Stimulated activated CD4-positive, alpha-beta T cell treated with anti-CD3 and anti-CD28 coated beads, Interleukin-1b, Interleukin-23, amount 100 ng/mL, for 1 hour (primary cell): ENCODE results near the gene SLC2A6.

Experiments
- DNase-seq, 2 donors: peaks; one replicate each; pipeline ENCODE4 v3.0.0-alpha.2; 2020; ENCODE audit warnings: low read depth in 2 of 2

The SLC2A6 gene

DNA sequence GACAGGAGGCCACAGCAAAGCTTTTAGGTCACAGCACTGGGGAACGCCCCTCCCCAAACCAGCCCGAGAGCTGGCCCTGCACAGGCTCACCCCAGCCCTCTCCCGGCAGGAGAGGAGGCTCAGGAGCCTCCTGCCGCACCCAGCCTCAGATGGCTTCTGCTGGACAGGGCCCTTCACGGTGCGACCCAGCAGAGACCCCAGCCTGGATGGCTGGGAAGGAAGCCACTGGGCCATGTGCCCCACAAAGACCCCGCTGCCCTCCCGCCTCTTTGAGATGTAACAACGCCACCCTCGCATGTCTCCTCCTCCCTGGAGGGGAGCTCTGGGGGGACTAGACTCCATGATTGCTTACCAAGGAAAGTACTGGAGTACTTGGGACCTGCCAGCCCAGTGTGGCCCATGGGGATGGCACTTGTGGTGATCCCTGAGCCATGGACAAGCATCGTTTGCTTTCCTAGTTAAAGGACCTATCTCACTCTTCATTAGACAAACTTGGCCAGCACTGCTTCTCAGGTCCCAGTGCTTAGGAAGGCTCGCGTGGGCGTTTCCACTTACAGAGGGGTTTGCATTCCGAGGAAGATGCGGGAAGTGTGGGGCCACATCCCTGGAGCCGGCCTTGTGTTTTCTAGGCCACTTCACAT, 36.8 kb upstream of the SLC2A6 start:
- no peak for DNase-seq

DNA sequence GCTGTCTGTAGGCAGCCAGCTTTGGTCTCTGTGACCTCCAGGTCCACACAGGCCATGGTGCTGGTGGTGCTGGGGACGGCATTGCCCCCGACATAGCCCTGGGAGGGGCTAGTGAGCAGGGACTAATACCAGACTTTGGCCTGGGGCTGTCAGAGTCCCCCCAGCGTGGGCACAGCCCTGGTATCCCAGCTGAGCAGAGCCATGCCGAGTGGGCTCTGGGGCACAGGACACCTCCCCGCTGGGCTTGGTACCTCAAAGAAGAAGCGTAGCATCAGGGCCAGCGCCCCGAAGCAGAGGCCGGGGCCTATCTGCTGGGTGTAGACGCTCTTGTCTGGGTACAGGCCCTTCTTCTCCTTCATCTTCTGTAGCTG, 36.3 kb upstream of the SLC2A6 start:
- DNase-seq, result no peak

DNA sequence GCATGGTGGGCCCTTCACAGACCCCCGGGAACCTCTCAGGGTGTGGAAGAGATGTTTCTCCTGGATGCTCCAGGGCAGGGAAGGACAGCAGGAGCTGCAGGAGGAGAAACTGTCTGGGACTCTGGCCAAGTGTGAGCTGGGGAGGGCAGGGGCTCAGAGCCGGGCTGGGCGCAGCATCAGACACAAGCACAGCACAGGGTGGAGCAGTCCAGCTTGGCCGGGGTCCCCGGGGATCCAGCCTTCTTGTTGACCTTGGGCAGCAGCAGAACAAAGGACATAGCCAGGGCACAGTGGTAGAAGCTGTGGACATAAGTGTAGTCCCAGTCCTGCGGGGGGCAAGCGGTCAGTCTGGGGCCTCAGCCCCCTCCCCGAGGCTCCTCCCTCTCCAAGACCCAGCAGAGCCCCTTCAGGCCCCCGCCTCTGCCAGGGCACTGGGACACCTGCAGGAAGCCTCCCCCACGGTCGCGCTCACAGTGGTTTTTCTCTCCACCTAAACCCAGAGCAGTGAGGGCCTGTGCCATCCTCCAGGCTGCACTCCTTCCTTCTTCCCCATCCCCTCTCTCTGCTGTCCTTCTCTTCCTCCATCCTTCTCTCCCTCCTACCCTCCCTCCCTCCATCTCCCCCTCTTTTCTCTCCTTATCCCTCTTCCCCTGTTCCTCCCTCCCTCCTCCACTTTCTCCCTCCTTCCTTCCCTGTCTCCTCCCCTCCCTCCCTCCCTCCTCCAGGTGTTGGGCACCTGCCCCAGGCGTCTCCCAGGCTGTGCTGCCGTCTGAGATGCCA, 35.8 kb upstream of the SLC2A6 start:
- no peak for DNase-seq

DNA sequence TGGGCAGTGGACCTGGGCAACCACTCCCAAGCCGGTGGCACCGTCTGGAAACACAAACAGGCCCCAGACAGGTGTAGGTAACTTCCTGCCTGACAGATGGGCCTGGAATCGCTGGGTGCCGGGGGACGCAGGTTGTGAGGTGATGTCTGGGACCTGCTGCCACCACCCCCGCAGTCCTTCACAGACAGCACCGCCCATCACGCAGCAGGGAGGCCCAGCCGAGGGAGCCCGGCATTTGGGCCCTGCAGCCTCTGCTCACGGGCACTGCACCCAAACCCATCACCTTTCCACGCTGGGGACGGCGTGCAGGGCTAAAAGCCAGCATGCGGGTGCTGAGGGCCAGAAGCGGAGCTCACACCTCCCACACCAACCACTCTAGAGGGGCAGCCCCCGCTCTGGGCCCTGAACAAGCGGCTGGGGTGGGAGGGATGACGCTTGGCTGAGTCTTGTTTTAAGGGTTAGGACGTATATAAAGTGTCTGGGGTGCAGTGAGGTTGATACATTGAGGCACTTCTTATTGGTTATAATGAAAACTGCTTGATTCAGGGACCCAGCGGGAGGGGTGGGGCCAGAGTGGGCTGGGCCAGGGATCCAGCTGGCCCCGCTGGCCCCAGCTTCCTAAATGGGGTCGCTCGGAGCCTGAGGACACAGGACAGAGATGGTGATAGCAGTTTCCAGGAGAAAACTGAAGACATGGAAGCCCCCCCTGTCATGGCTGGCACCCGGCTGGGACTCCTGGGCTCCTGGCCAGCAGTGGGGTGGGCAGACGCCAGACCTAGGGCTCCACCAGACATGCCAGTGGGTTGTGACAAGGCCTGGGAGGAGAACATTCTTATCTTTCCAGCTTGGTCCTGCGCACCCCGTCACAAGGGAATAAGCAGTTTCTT, 34.6 kb upstream of the SLC2A6 start:
- DNase-seq, result no peak

DNA sequence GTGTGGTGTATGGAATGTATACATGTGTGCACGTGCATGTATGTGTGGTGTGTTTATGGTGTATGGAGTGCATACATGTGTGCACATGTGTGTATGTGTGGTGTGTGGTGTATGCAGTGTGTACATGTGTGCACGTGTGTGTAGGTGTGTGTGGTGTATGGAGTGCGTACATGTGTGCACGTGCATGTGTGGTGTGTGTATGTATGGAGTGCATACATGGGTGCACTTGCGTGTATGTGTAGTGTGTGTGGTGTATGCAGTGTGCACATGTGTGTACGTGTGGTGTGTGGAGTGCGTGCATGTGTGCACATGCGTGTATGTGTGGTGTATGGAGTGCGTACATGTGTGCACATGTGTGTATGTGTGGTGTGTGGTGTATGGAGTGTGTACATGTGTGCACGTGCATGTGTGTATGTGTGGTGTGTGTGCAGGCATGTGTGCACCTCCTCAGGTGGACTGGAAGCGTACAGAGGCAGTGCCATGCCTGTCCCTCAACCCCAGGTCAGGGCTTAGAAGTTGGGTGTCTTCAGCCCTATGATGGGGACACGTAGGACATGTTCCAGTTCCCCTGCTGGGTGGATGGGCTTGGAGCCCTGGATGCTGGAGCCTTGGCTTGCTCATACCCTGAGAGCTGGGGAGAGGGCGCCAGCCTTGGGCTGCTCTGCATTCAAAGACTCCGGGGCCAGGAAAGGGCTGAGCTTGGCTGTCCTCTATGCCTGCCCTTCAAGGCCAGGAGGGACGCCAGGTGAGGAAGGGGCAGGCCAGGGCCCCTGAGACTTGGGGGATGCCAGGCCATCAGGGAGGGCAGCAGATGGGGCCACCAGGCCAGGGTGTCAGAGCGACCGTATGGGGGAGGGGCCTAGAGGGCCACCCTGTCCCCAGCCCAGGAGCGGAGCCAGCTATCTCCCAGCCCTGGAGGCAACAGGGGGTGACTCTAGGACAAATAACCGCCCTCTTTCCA, 33.6 kb upstream of the SLC2A6 start:
- no peak for DNase-seq

DNA sequence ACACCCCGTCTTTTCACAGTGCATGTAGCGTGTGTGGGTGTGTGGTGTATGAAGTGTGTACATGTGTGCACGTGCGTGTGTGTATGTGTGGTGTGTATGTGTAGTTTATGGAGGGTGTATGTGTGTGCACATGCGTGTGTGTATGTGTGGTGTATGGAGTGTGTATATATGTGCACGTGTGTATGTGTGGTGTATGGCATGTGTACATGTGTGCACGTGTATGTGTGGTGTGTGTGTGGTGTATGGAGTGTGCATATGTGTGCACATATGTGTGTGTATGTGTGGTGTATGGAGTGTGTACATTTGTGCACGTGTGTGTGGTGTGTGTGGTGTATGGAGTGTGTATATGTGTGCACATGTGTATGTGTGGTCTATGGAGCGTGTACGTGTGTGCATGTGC, 32.7 kb upstream of the SLC2A6 start:
- no peak for DNase-seq

DNA sequence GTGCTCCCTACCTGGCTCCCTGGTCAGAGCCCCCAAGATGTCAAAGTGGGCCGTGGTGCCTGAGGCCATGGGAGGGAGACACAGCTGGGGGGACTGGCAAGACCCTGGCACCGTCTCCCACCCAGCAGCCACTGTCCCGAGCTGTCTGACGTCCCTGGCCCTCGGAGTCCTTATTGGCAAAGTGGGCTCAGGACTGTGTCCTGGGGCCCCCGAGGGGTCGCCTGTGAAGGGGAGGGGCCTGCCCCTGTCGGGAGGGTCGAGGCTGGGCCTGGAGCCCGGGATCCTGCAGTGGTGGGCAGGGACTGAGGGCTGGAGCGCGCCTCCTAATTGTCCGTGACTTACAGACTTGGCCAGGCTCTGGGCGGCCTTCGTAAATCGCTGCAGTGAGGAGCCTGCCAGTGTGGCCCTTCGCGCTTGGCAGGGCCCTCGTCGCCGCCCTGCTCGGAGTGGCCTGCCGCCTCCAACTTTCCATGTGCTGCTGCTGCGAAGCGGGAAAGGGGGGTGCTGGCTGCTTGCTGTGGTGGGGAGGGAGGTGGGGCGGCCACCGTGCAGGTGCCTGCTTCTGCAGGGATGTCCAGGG, 32.1 kb upstream of the SLC2A6 start:
- no peak for DNase-seq

DNA sequence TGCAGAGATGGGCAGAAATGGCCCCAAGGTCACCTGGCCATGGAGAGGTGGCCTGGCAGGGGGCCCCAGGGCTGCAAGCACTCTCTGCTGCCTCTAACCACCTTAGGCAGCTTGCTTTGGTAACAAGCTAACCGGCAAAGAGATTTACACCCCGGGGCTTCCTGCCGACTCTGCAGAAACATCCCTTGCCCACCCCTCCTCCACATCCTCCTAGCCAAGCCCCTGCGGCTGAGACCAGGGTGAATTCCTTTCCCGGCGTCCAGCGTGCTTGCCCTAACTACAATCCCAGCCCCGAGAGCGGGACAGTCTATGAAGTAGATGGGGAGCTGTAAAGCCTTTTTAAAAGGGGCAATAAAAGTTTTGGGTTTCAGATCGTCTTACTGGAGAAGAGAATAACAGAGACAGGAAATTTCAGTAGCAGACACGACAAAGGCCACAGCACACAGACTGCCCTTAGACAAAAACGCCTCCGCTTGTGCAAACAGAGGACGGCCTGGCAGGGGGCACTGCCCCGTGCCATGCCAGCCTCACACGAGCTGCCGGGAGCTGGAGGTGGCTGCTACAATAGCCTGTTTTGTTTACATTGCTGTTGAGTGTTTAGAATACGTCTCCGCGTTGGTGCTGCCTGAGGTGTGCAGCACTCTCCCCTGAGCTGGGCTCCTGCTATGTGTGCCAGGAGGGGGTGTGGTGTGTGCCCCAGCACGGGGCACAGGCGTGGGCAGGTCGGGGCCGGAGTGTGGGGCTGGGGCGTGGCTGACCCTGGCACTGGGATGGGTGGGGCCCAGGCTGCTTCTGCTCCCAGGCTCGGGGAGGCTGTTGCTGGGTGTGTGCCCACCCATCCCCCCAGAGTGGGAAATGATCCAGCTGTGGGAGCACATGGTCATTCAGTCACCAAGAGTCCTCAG, 30.5 kb upstream of the SLC2A6 start:
- DNase-seq, result no peak

DNA sequence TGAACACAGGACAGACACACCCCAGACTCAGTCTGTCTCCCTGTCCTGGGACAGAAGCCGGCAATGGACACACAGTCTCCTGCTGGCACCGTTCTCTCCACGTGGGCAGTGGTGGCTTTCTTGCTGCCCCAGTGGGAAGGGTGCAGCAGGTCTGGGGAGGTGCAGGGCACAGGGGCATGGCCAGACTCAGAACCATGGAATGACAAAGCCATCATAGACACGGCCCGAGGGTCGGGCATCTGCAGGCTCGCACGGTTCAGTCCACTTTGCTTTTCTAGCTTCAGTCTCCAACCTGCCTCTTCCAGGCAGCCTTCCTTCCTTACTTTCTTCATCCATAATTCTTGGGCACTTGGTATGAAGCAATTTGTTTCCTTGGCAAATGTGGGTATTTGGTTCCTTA, 29.1 kb upstream of the SLC2A6 start:
- DNase-seq, result no peak

DNA sequence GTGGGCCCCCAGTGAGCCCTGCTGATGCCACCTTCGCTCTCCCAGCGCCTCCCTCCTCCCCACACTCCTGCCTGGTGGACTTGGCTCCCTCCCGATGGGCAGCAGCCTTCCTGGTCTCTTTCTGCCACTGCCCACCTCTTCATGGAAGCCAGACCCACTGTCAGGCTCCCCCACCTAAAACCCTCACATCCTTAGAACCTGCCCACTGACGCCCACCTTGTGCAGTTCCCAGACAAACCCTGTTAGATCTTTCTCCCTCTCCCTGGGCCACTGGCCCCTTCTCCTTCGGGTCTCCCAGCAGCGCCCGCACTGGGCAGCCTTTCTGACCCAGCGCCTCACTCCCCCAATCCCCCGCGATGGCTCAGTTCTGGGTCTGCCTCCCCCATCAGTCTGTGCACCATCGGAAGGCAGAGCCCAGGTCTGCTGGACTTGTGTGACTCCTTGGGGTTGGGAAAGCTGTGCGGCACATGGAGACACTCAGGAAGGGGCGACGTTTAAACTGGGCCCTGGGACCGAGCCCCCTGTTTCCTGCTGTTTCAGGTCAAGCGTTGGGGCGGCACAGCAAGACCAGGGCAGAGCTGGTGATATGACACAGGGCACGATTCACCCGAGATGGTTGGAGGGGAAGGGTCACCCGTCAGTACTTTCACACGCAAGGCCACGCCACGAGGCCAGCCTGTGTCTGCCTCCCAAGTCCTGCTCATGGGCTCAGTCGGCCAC, 28.5 kb upstream of the SLC2A6 start:
- DNase-seq, result no peak

DNA sequence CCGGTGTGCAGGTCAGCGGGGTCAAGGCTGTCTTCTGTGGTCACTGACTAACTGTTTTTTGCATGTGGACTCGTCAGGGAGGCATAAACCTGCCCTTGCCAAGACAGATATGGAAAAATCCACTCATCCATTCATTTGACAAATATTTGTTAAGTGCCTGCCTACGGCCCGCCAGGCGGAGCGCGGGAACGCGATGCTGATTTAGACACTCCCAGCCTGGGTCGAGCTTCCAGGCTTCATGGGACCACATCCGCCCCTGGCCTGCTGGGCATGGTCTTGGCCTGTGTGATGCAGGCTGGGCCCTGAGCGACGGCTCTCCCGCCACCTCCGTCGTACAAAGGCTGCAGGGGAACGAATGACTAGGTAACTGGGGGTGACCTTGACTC, 27.7 kb upstream of the SLC2A6 start:
- DNase-seq, result no peak

DNA sequence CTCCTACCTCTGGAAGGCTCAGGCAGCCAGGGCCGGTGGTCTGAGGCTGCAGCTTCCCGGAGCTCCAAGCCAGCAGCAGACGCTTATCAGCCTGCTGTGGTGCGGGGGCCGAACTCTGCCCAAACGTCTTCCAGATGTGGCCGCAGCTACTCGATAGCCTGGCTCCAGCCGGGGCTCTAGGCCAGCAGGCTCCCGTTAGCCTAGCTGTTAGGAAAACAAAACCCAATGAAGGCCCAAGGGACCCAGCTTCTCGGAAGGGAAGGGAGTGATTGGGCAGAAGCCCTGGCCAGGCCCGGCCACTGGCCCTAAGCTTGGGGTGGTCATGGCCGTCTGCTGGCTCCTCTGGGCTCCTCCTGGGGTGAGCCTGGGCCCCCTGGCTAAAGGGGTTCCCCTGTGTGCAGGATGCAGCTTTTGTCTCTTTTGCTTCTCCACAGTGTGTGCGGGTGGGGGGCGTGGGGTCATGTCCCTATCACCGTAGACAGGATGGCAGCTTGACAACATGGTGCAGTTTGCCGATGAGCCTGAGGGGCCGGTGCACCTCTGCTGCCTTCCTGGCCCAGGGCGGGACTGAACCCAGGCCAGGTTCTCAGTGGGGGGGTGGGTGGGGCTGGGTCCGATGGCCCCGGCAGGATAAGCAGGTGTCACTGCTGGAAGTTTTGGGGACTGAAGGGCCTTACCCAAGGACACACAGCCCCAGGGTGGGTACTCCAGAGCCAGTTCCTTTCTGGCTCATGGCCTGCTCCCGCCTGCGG, 27.2 kb upstream of the SLC2A6 start:
- no peak for DNase-seq

DNA sequence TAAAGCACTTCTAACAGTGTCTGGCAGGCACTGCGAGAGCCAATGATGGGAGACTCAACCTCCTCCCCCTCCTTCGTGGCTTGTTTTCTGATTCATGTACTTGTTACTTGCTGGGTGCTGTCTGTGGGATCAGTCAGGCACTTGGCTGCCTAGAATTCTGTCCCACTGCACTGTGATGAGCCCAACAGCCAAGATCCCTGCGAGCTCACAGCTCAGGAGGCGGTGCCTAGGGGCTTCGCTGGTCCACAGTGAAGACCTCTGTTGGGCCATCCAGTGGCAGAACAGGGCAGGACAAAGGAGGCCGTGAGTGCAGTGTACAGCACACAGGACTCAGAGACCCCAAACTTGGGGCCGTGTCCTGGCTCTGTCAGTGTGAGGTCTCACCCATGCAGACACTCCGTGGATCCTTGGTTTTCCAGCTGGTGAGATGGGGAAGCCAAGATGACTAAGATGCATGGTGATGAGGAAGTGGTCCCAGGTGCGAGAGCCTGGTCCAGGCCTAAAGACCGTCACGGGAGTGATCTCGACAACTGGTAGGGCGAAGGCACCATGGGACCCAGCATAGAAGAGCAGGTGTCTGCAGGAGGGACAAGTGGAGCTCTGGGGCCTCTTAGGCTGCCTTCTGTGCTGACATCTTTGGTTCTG, 26.4 kb upstream of the SLC2A6 start:
- DNase-seq, result no peak

DNA sequence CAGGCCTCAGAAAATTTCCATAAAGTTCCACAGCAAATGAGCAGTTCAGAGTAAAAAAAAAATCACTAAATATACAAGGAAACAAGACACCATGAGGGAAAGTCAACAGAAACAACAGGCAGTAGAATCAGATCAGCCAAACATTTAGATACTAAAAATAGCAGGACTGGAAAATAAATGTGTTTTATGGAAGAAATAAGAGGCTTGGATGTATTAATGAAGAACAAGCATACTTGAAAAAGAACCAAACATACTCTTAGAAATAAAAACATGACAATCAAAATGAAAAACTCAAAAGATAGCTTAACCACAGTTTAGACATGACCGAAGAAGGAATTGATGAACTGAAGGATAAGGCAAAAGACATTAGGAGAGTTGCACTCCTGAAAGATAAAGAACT, 23.2 kb upstream of the SLC2A6 start:
- no peak for DNase-seq

DNA sequence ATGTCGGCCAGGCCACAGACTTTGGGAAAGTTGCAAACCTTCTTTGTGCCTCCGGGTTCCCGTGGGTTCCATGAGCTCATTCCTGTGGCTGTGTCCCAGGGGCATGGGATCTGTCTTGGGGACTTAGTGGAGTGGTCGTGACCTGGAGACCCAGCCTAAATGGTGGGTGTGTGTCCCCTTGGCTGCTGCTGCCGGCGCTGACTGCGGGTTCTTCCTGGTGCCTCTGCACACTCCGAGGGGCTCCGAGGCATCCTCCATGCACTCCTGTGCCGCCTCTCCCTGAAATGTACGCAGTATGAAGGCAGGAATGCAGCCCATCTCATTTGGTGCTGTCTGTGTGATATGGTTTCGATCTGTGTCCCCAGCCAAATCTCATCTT, 21.0 kb upstream of the SLC2A6 start:
- DNase-seq, result no peak

DNA sequence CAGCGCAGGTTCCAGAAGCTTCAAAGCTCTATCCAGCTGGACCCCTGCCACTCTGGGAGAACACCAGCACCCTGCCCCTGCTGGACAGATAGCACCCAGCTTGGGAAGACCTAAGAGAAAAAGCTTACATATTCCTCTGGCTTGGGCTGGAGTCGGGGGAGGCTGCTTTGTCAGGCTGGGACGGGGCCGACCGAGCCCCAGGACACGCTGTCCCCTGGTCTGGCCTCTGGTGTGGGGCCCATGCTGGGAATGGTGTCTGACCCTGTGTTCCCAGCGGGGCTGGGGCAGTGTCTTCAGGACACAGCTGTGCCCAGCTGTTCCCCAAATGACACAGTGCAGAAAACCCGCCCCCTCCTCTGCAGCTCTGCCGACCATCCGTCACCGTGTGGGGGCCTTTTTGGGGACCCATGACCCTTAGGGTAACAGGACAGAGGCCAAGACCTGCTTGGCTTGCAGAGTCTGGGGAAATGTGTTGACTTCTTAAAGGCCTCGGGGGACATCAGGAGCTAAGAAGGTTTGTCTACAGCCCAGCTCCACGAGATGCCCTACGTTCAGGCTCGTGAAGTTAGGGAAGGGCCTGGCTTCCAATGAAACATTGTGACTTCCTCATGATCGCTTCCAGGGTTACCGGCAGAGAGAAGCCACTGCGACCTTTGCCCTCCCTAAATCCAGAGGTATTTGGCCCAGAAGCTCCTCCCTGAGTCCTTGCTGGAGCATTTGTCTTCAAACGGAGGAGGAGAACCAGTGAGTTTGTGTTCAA, 20.4 kb upstream of the SLC2A6 start:
- no peak for DNase-seq
